Naive thymus-derived CD8-positive, alpha-beta T cell (primary cell): ENCODE data around the gene SCP2. TPM values are rescaled to one million over a fixed set of nuclear protein-coding genes. Genes with fewer than 3 reads are reported as not detected.
A peak's percentile ranks its signal among the peaks of the same experiment; 100 is the strongest.

Source experiments
- ATAC-seq, 2 donors: fragments of 150-1000 bp; cut with Tn5 transposase in 1 of 2; sonication (Bioruptor Pico), chemical (Tn5 transposase) in 1 of 2; 1 replicate in 1 of 2; 2 replicates in 1 of 2; pipeline ENCODE4 v1.10.0; 2021; ENCODE audit warnings: mild to moderate bottlenecking in 2 of 2, moderate library complexity in 2 of 2
- POLR2A ChIA-PET: fragments of 350-600 bp; sonication (Branson Sonifier 250); formaldehyde crosslinking; loops from one replicate; lab custom pipeline; 2021; ENCODE audit warnings: antibody characterized with exemption; lab: Charles Lee
- DNase-seq, 10 donors: peaks; one replicate each; pipeline versions ENCODE4 v3.0.0 to v3.0.0-alpha.2; 2020 to 2022
- H3K27ac Mint-ChIP-seq, 10 donors: one replicate each; pipeline ENCODE4 v1.8.0; 2020 to 2022; ENCODE audit warnings: mild to moderate bottlenecking in 10 of 10, mixed read lengths in 10 of 10, moderate library complexity in 4 of 10, inconsistent platforms in 1 of 10
- H3K27me3 Mint-ChIP-seq, 5 donors: one replicate each; pipeline ENCODE4 v1.8.0; 2021 to 2022; ENCODE audit warnings: mixed read lengths in 5 of 5
- H3K36me3 Mint-ChIP-seq, 3 donors: one replicate each; pipeline ENCODE4 v1.8.0; 2020 to 2022; ENCODE audit warnings: mixed read lengths in 3 of 3, mild to moderate bottlenecking in 2 of 3, inconsistent platforms in 1 of 3
- H3K4me1 Mint-ChIP-seq, 4 donors: one replicate each; pipeline ENCODE4 v1.8.0; 2021 to 2022; ENCODE audit warnings: mixed read lengths in 4 of 4
- H3K4me3 Mint-ChIP-seq, 10 donors: one replicate each; pipeline ENCODE4 v1.8.0; 2020 to 2022; ENCODE audit warnings: mild to moderate bottlenecking in 10 of 10, mixed read lengths in 10 of 10, moderate library complexity in 6 of 10, inconsistent platforms in 1 of 10
- H3K9me3 Mint-ChIP-seq, 9 donors: one replicate each; pipeline ENCODE4 v1.8.0; 2020 to 2022; ENCODE audit warnings: mixed read lengths in 9 of 9, mild to moderate bottlenecking in 3 of 9, inconsistent platforms in 1 of 9, moderate library complexity in 1 of 9
- polyA plus RNA-seq, 3 donors: library from polyadenylated mRNA; unstranded; fragments of 300-500 nt; fragmentation: Illumina TruSeq; gene quantifications; one replicate each; pipeline ENCODE4 v1.2.3, GENCODE V29; 2021
- total RNA-seq, 8 experiments: library from RNA in 2 of 8; stranded (reverse) in 2 of 8; gene quantifications; one replicate each; pipeline ENCODE4 v1.2.3 and lab custom pipeline; 2021 to 2026

SCP2 gene
- total and polyA plus RNA-seq, 5 experiments from 2014 or later: 44.9 to 167 (median 117) TPM

DNA sequence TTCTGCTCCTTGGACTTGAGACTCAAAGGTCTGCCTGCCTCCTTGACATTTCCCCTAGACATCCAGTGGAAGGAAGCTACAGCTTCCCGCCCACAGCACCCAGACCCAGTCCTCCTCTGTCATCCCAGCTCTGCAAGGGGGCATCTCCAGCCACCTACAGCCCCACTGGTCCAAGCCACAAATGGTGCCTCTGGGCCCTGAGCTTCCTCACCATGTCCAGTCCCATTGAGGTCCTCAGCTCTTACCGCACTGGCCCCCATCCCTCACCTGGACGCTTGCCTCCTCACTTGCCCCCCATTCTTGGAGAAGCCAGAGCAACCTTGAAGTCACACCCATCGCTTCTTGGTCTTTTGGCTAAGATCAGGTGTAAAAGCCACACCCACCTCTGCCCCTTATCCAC, 148.1 kb downstream of the SCP2 start:
- Mint-ChIP-seq H3K4me3 (no peak overlapping the region), H3K9me3 (no peaks in the 10 kb centered on the region), H3K27me3 (no peaks in the 10 kb centered on the region), H3K36me3 (no peaks in the 10 kb centered on the region), H3K27ac (no peak overlapping the region), H3K4me1 (no peaks in the 10 kb centered on the region)
- POLR2A ChIA-PET: no interaction called here
- ATAC-seq (no peak), DNase-seq (no peak)

DNA sequence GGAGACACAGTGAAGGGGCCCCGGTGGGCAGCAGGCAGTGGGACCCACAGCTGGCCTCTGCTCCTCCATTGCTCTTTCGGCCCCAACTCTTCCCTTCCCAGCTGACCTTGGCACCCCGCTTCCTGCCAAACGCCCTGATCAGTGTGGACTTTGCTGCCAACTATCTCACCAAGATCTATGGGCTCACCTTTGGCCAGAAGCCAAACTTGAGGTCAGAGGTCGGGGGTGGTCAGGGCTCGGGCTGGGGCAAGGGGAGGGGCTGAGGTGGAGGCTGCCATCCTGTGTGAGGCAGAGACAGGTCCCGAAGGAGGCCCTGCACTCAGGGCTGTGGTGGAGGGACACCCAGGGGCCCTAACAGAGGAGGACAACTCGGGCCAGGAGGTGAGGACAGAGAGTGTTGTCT, 148.7 kb downstream of the SCP2 start:
- no peak overlapping the region for H3K27ac Mint-ChIP-seq
- H3K27me3 Mint-ChIP-seq: no peaks in the 10 kb centered on the region
- no peaks in the 10 kb centered on the region for H3K4me1 Mint-ChIP-seq
- ATAC-seq (no peak), DNase-seq (no peak)
- no peaks in the 10 kb centered on the region for H3K36me3 Mint-ChIP-seq
- no peak overlapping the region for H3K4me3 Mint-ChIP-seq
- POLR2A ChIA-PET: no interaction called here
- H3K9me3 Mint-ChIP-seq: no peaks in the 10 kb centered on the region

DNA sequence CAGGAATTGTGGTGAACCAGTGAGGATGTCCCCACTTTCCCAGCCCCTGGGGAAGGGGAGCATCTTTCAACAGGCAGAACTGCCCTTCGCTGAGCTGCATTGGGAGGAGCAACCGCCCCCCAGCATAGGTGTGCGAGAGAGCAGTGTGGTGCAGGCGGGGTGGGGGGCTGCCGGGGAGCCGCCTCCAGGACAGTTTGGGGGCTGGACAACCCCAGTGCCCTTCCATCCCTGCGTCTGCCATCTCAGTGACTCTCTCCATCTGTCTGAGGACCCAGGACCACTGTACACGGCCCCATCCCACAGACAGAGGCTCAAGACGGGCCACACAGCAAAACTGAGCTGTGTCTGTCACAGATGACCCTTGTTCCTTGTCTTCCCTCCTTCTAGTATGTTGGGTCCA, 149.1 kb downstream of the SCP2 start:
- Mint-ChIP-seq H3K9me3 (no peaks in the 10 kb centered on the region), H3K4me1 (no peaks in the 10 kb centered on the region), H3K4me3 (no peak overlapping the region), H3K27ac (no peak overlapping the region), H3K27me3 (no peaks in the 10 kb centered on the region), H3K36me3 (no peaks in the 10 kb centered on the region)
- POLR2A ChIA-PET: no interaction called here
- no peak for DNase-seq
- ATAC-seq: no peak

DNA sequence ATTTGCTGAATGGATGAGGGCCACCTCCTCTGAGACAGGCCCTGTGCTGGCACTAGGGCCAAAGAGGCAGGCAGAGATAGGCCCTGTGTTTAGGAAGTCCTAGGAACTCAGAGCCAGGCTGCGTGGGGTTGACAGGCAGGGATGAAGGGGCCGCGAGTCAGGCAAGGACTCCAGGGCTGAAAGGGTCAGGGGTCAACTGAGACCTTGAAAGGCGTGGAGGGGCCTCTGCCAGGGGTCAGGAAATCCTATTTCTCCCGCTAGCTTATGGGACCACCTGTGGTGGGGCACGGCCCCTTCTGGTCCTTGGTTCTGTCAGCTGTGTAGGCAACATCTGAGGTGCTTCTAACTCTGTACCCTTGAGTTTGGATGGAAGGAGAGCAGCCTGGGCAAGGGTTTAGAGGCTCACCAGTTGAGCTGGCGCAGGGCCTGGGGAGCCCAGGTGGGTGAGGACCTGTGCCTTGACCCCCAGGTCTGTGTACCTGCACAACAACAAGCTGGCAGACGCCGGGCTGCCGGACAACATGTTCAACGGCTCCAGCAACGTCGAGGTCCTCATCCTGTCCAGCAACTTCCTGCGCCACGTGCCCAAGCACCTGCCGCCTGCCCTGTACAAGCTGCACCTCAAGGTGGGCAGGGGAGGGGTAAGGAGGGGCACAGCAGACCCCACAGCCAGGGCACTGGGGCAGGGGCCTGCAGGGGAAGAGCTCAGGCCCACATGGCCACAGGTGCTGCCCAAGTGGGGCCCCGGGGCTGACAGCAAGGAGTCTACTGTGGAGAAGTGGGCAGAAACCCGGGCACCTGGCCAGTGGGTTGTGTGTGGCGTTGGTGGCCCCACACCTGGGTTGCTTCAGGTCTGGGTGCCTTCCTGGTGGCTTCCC, 149.9 kb downstream of the SCP2 start:
- no peak overlapping the region for H3K27ac Mint-ChIP-seq
- no peak overlapping the region for H3K4me3 Mint-ChIP-seq
- POLR2A ChIA-PET: no interaction called here
- no peaks in the 10 kb centered on the region for H3K9me3 Mint-ChIP-seq
- ATAC-seq: no peak
- no peaks in the 10 kb centered on the region for H3K36me3 Mint-ChIP-seq
- DNase-seq: no peak
- no peaks in the 10 kb centered on the region for H3K27me3 Mint-ChIP-seq
- H3K4me1 Mint-ChIP-seq: no peaks in the 10 kb centered on the region

DNA sequence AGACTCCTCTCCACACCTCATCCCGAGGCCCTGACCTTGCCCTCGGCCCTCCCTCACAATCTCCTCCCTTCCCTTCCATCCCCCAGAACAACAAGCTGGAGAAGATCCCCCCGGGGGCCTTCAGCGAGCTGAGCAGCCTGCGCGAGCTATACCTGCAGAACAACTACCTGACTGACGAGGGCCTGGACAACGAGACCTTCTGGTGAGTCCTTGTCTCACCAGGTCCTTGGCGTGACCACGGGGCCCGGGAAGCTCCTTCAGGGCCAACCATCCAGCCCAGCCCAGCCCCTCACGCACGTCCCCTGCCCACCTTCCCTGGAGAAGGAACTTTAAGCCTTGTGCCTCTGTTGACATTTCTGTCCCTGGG, 150.5 kb downstream of the SCP2 start:
- H3K4me1 Mint-ChIP-seq: no peaks in the 10 kb centered on the region
- no peak for ATAC-seq

DNA sequence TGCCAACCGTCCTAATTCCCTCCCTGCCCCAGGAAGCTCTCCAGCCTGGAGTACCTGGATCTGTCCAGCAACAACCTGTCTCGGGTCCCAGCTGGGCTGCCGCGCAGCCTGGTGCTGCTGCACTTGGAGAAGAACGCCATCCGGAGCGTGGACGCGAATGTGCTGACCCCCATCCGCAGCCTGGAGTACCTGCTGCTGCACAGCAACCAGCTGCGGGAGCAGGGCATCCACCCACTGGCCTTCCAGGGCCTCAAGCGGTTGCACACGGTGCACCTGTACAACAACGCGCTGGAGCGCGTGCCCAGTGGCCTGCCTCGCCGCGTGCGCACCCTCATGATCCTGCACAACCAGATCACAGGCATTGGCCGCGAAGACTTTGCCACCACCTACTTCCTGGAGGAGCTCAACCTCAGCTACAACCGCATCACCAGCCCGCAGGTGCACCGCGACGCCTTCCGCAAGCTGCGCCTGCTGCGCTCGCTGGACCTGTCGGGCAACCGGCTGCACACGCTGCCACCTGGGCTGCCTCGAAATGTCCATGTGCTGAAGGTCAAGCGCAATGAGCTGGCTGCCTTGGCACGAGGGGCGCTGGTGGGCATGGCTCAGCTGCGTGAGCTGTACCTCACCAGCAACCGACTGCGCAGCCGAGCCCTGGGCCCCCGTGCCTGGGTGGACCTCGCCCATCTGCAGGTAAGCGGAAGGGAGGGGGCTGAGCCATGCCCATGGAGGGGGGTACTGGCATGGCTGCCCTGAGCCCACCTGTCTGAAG, 151.4 kb downstream of the SCP2 start:
- ATAC-seq (no peak), DNase-seq (no peak)
- Mint-ChIP-seq H3K4me1 (peaks cover 0 to 6% (median 2%) of the 10 kb centered on the region in 4 donors), H3K27me3 (no peaks in the 10 kb centered on the region), H3K27ac (no peak overlapping the region), H3K9me3 (no peaks in the 10 kb centered on the region), H3K4me3 (no peak overlapping the region), H3K36me3 (no peaks in the 10 kb centered on the region)
- POLR2A ChIA-PET: no interaction called here

More for the DNA sequence above, 150.5 kb downstream of the SCP2 start:
- H3K36me3 Mint-ChIP-seq: no peaks in the 10 kb centered on the region
- POLR2A ChIA-PET: no interaction called here
- H3K27me3 Mint-ChIP-seq: no peaks in the 10 kb centered on the region
- no peaks in the 10 kb centered on the region for H3K9me3 Mint-ChIP-seq
- H3K27ac Mint-ChIP-seq: no peak overlapping the region
- DNase-seq: no peak
- H3K4me3 Mint-ChIP-seq: no peak overlapping the region

DNA sequence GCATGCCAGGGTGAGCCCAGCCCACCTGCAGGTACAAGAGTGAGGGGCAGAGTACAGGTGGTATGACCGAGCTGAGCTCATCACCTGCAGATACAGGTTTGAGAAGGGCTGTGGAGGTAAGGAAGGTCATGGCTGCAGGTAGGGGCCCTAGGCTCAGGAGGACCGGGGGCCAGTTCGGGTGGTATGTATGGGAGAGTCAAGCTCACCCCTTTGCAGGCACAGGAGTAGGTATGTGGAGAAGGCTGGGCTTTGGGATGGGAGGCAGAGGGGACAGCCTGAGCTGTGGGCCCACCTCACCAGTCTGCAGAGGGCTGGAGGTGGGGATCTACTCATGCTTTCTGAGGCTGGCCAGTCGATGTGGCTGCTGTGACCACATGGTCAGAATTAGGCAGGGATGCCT, 152.2 kb downstream of the SCP2 start:
- no peak for ATAC-seq
- H3K27me3 Mint-ChIP-seq: no peaks in the 10 kb centered on the region
- no peaks in the 10 kb centered on the region for H3K36me3 Mint-ChIP-seq
- H3K27ac Mint-ChIP-seq: peak overlapping the region in 1 of 10 donors; percentile 88
- H3K9me3 Mint-ChIP-seq: no peaks in the 10 kb centered on the region
- POLR2A ChIA-PET: no interaction called here
- H3K4me1 Mint-ChIP-seq: peaks cover 0 to 6% (median 2%) of the 10 kb centered on the region in 4 donors
- DNase-seq: peak in 1 of 10 donors; percentile 35
- no peak overlapping the region for H3K4me3 Mint-ChIP-seq

DNA sequence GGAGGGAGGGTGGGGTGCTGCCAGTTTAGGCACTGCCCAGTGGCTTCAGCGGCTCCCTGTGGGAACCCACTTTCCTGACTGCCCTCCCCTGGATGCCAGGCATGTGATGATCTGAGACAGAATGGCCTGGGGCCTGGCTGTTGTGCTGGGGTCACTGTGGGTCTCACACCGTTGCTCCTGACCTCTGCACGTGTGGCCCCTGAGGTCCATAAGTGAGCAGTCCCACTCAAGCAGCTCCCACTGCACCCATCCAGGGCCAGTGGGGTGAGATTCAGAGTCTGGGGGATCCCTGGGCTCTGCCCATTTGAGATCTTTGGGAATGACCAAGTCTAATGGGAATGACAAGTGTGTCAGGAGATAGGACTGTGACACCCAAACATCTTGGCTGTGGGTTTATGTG, 153.0 kb downstream of the SCP2 start:
- Mint-ChIP-seq H3K4me3 (no peak overlapping the region), H3K4me1 (peaks cover 0 to 10% (median 3%) of the 10 kb centered on the region in 4 donors), H3K27ac (no peak overlapping the region), H3K9me3 (no peaks in the 10 kb centered on the region), H3K27me3 (no peaks in the 10 kb centered on the region), H3K36me3 (no peaks in the 10 kb centered on the region)
- ATAC-seq (no peak), DNase-seq (peak in 1 of 10 donors; percentile 9)
- POLR2A ChIA-PET: no interaction called here

DNA sequence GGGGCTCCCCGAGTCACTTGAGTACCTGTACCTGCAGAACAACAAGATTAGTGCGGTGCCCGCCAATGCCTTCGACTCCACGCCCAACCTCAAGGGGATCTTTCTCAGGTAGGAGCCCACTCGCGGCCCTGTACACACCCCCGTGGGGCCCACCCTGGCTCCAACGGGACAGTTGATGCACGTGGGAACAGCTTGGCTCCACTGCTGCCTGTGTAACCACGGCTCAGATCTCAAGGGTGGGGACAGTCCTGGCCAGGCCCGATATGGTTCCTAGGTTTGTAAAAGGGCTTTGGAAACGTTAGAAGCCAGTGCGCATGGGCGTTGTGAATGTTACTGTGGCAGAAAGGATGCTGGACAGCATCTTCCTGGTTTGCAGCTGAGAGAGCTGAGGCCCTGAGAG, 153.7 kb downstream of the SCP2 start:
- no peak overlapping the region for H3K4me3 Mint-ChIP-seq
- no peaks in the 10 kb centered on the region for H3K27me3 Mint-ChIP-seq
- H3K27ac Mint-ChIP-seq: no peak overlapping the region
- no peaks in the 10 kb centered on the region for H3K9me3 Mint-ChIP-seq
- no peak for ATAC-seq
- POLR2A ChIA-PET: no interaction called here
- DNase-seq: peak in 1 of 10 donors; percentile 60
- peaks cover 0 to 10% (median 3%) of the 10 kb centered on the region in 4 donors for H3K4me1 Mint-ChIP-seq
- no peaks in the 10 kb centered on the region for H3K36me3 Mint-ChIP-seq

DNA sequence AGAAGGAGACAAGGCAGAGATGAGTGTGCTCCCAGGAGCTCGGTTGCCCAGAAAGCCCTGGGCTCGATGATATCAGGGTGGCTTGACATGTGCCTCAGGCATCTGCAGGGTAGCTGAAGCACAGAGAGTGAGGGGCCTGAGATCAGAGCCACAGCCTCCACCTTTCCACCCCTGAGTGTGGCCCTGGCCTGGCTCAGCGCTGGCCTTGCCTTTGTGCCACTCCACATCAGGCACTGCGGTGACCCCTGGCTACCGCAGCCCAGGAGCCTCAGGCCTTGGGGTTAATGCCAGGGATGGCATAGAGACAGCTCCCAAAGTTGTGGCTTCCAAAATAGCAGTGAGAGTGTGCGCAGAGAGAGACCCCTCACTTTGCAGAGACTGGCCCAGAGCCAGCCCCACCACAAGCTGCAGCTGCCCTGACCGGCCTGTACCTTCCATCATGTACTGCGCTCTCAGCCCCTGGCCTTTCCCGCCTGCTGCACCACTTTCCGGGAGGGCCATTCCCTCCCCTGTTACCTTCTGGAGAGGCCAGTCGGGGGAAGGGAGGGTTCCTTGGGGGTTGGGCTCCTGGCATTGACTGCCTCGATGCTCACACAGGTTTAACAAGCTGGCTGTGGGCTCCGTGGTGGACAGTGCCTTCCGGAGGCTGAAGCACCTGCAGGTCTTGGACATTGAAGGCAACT, 154.4 kb downstream of the SCP2 start:
- H3K4me3 Mint-ChIP-seq: no peak overlapping the region
- ATAC-seq: no peak
- POLR2A ChIA-PET: no interaction called here
- H3K4me1 Mint-ChIP-seq: peaks cover 0 to 10% (median 3%) of the 10 kb centered on the region in 4 donors
- peak in 1 of 10 donors; percentile 57 for DNase-seq
- no peaks in the 10 kb centered on the region for H3K36me3 Mint-ChIP-seq
- no peaks in the 10 kb centered on the region for H3K27me3 Mint-ChIP-seq
- peak overlapping the region in 2 of 10 donors; percentile 7 to 71 for H3K27ac Mint-ChIP-seq
- no peaks in the 10 kb centered on the region for H3K9me3 Mint-ChIP-seq

DNA sequence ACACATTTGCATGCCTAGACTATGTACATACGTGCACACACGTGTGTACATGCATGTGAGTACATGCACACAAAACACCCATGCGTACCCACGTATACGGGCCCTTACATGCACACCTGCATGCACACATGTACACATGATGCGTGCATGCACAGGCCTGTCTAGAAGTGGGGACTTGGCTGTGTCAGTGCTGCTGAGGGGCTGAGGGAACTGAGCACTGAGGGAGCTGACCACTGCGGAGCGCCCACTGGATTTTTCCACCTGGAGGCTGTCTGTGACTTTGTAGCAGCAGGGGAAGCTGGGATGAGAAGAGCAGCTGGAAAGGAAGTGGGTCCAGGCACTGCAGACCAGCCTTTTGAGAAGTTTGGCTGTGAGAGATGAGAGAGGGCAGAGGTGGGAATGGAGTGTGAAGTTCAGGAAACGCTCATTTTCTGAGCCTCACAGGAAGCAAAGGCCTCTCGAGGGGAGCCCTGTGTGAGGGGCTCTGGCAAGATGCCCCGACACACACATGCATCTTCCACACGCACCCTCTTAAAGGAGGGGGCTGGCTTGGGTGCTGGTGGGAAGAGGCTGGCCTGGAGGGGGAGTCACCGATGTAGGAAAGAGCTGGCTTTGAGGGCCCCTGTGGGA, 155.9 kb downstream of the SCP2 start:
- POLR2A ChIA-PET: no interaction called here
- no peaks in the 10 kb centered on the region for H3K36me3 Mint-ChIP-seq
- H3K4me1 Mint-ChIP-seq: peaks cover 0 to 10% (median 3%) of the 10 kb centered on the region in 4 donors
- H3K27ac Mint-ChIP-seq: peak overlapping the region in 1 of 10 donors; percentile 58
- DNase-seq (peak in 1 of 10 donors; percentile 28), ATAC-seq (no peak)
- H3K4me3 Mint-ChIP-seq: no peak overlapping the region
- H3K9me3 Mint-ChIP-seq: no peaks in the 10 kb centered on the region
- no peaks in the 10 kb centered on the region for H3K27me3 Mint-ChIP-seq

DNA sequence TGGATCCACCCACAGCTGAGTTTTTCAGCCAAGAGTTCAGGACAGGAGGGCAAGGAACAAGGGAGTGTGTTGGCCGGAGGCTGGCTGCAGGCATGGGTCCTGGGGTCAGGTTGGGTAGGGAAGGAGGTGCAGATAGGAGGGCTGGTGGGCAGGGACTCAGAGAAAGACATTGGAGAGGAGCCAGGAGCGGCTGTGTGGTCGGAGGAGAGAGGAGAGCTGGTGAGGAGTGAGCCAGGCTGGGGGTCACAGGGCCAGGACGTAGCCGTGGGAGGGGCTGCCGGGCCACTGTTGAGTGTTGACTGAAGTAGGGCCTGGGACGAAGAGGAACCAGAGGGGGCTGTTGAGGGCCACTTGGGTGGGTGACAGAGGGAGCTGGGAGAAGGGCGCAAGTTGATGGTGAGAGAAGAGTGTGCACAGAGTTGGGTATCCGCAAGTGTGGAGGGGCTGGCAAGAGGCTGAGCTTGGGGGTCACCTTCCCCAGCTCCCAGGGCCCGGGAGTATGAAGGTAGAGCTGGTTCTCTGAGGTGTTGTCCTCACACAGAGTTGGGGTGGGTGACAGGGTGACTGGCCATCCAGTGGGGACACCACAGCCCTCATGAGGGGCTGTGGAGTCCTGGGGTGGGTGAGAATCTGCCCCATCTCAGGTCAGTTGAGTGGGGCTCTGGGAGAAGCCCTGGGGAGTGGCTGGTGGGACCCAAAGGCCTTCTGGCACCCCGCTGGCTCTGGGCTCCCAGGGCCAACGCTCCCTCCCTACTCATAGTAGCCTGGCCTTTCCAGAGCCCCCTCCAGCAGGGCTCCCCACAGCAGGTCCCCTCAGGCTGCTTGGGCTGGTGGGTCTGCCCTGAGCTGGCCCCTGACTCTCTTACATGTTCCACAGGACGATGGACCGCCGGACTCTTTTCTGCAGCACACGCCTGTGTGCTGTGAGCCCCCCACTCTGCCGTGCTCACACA, 156.8 kb downstream of the SCP2 start:
- peak overlapping the region in 2 of 10 donors; percentile 58 to 82 for H3K27ac Mint-ChIP-seq
- ATAC-seq (no peak), DNase-seq (no peak)
- H3K27me3 Mint-ChIP-seq: no peaks in the 10 kb centered on the region
- peak overlapping the region in 1 of 10 donors; percentile 70 for H3K4me3 Mint-ChIP-seq
- H3K36me3 Mint-ChIP-seq: no peaks in the 10 kb centered on the region
- H3K9me3 Mint-ChIP-seq: no peaks in the 10 kb centered on the region
- POLR2A ChIA-PET: no interaction called here
- peaks cover 0 to 10% (median 3%) of the 10 kb centered on the region in 4 donors for H3K4me1 Mint-ChIP-seq
